HG02642 (cell line): ENCODE measurements around the gene PRDM12.

Source experiments
- ATAC-seq: cut with Tn5 transposase; IDR thresholded peaks from one replicate; pipeline ENCODE4 v1.9.1; 2021; ENCODE audit warnings: mild to moderate bottlenecking; ENCODE audit not compliant: unreplicated experiment, poor library complexity

PRDM12 gene

DNA sequence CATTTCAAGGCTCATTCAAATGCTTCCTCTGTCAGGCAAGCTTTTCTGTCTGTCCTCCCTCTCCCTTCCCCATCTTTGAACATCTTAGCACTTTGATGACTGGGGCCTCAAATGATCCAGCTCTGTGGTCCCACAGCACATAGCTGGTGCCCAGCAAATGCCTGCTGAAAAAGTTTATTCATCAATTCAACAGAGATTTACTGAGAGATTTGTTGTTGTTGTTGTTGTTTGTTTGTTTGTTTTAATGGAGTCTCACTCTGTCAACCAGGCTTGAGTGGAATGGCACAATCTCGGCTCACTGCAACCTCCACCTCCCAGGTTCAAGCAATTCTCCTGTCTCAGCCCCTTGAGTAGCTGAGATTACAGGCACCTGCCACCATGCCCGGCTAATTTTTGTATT, 23.2 kb downstream of the PRDM12 start:
- ATAC-seq, result no peak

DNA sequence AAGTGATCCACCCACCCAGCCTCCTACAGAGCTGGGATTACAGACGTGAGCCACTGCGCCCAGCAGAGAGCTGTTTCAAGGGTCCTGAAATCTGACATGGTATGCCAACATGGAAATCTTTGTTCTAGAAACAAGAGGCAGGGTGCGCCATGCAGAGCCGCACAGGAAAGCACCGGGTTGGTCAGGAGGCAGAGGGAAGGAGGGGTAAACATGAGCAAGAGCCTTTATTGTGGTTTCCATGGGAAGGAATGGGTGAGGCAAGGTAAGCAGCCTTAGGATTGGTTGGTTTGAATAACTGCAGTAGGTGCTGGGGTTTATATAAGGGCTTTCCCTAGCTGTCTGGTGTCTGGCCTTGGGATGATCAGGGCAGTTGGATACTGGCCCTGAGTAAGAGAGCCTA, 23.7 kb downstream of the PRDM12 start:
- no peak for ATAC-seq

DNA sequence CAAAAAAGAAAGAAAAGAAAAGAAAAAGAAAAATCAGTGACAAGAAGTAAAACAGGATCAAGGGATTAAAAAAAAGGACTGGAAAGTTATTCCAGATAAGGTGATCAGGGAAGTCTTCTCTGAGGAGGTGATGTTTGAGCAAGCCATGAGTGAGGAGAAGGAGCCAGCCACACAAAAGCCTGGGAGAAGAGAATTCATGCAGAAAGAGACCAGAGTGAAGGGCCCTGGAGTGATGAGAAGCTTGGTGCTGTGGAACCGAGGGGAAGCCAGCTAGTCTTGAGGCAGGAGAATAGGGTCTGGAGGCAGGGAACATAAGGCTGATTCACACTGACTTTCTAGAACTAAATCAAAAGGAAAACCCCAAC, 25.2 kb downstream of the PRDM12 start:
- ATAC-seq, result no peak

DNA sequence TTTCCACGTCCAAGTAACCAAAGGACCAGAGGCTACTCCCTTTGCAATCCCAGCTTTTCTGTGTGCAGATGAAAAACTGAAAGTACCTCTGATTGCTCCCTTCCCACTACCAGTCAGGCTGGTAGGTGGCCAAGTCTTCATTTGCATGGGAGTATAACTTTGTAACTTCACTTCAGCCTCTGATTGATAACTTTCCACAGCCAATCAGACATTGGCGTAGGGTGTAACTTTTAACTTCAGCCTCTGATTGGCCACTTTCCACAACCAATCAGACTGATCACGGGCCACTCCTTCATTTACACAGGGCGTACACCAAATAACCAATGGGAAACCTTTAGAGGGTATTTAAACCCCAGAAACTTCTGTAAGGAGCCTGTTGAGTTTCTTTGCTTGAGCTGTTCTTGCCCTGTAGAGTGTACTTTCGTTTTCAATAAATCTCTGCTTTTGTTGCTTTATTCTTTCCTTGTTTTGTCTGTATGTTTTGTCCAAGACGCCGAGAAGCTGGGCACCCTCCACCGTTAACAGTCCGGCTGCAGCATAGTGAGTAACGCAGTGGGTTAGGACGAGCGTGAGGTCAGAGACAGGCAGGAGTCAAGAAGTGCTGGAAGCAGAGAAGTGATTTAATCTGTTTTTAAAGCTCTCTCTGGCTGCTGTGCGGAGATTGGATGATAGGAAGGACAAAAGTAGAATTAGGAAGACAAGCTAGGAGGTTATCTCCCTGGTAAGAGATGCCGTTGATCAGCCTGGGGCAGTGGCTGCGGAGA, 25.7 kb downstream of the PRDM12 start:
- no peak for ATAC-seq

DNA sequence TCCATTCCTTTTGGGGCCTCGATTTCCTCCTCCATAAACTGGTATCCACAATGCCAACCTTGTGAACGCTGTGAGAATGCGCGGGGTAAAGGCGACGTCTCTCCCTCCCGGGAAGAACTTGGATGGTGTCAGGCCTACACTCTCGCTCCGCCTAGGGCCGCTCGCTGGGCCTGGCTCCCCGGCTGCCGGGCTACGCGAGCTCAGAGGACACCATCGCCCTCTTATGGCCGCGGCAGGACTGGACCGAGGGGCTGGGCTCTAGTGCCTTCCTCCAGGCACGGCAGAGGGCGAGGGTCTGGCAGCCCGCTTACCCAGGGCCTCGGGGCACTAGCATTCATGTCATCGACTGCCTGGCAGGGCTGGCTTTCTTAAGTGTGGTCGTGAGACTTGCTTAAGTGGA, 27.9 kb downstream of the PRDM12 start:
- no peak for ATAC-seq

DNA sequence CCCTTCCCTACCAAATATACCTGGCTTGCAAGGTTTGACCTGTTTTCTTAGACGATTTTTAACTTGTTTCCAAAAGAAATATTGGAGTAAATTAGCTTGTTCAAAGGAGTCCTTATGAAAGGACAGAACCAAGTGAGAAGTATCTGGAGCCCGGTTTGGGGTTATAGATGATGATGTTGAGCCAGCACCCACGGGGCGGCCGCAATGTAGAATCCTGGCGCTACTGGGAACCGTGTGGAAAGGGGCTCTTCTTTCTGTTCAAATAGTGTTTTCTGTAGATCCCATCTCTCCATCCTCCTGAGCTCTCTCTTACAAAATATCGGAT, 28.7 kb downstream of the PRDM12 start:
- peak; percentile 1 for ATAC-seq

DNA sequence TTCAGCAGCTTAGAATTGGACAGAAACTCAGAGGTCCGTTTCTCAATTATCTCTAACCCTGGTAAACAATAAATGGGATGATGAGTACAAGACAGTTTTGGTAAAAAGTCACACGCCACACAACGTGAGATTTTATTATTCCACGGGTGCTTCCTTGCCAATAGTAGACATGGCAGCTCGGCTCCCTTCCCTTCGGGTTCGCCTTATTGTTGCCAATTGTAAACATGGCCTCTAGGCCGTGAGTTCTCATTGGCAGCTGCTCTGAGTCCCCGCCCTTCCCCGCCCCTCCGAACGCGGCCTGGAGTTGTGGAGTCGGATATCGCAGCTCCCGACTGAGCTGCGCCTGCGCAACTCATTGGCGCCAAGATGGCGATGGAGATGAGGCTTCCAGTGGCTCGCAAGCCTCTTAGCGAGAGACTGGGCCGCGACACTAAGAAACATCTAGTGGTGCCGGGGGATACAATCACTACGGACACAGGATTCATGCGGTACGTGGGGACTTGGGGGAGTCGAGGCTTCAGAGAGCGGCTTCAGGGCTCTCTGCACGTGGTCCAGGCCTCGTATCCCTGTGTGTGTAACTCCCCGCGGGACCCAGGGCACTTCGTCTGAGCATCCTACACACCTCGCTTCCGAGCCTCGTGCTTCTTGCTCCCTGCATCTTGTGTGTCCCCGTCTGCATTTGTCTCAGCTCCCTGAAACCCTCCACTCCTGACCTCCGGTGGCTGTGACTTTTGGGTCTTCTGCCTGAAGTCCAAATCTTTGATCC, 29.2 kb downstream of the PRDM12 start, which contains the start of gene EXOSC2:
Gene EXOSC2, plus strand, starts transcription at position 355 of the 766 bp plus-strand sequence. Its CDS starts 12 bp downstream, at position 367.
- ATAC-seq, result peak; percentile 95

DNA sequence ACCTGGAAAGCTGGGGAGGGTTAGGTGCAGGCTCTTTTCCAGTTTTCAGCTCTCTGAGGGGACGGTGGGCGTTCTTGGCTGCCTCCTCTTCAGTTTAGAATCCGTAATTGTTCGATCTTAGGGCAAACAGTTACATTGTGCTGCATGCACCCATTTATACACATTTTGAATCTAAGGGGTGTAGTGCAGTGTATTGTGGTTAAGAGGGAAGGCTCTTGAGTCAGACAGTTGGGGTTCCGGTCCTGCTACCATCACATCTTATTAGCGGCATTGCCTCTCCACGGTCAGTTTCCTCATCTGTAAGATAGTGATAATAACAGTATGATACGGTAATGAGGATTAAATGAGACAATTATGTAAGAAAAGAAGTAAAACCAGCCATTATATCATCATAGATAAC, 29.8 kb downstream of the PRDM12 start:
- ATAC-seq, result no peak

DNA sequence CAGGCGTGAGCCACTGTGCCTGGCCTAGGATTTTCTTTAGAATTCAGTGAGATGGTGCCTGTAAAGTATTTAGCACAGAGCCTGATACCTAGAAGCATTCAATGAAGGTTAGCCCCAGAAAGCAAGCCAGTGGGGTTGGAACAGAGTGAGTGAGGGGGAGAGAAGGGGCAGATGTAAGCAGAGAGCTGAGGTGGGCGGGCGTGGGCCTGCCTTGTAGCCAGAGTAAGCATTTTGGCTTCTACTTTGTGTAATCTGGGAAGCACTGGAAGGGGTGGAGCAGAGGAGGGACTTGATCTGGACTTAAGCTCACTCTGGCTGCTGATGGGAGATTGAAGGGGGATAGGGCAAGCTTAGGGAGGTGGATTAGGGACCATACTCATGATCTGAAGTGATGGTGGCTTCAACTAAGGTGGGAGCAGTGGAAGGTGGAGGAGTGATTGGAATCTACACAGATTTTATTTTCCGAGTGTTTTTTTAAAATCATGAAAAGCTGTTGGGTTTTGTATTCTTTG, 31.8 kb downstream of the PRDM12 start:
- no peak for ATAC-seq

DNA sequence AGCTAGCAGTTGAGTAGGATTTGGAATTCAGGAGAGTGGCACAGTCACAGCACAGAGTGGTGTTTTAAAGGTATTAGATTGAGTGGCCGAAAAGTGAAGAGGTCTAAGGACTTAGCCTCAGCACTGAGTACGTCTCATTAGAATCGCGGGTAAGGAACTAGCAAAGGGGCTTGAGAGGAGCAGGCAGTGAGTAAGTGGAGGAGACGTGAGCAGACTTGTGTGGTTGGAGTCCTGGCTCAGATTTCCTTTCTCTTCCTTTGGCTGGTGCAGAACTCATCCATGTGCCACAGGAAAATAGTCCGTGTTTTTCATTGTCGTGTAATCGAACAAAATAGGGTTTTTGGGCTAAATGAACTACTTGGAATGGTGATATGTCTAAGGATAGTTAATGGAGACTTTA, 32.6 kb downstream of the PRDM12 start:
- no peak for ATAC-seq

DNA sequence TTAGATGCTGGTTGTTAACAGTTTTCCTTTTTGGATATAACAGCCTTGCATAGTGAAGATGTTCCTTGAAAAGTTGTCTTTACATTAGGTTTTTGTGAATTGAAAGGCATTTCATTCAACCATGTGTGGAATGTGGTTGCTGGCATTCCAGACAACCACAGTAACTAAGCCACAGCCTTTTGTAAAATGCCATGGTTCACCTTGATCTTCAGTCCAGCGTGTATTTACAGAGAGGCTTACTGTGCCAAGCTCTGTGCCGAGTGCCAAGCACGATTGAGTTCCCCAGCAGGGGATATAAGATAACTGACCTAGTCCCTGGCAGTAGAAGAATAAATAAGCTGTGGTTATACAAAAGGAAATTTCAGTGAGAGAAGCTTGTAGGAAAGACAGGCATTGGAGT, 34.1 kb downstream of the PRDM12 start:
- ATAC-seq, result no peak

DNA sequence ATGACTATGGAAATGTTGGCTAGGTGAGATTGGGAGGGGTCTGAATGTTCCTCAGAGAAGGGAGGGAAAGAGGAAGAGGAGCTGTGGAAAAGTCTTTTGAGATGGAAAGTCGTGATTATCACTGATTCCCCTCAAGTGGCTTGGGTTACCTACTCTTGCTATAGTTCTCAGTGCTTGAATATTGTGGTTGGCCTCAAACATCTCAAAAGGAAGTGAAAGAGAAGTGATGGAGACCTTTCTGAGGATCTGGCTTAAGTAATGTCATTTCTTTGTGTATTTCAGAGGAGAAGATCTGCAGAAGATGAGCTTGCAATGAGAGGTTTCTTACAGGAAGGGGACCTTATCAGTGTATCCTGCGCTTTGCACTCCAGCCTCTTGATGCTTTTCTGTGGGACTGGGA, 34.7 kb downstream of the PRDM12 start:
- ATAC-seq, result no peak

DNA sequence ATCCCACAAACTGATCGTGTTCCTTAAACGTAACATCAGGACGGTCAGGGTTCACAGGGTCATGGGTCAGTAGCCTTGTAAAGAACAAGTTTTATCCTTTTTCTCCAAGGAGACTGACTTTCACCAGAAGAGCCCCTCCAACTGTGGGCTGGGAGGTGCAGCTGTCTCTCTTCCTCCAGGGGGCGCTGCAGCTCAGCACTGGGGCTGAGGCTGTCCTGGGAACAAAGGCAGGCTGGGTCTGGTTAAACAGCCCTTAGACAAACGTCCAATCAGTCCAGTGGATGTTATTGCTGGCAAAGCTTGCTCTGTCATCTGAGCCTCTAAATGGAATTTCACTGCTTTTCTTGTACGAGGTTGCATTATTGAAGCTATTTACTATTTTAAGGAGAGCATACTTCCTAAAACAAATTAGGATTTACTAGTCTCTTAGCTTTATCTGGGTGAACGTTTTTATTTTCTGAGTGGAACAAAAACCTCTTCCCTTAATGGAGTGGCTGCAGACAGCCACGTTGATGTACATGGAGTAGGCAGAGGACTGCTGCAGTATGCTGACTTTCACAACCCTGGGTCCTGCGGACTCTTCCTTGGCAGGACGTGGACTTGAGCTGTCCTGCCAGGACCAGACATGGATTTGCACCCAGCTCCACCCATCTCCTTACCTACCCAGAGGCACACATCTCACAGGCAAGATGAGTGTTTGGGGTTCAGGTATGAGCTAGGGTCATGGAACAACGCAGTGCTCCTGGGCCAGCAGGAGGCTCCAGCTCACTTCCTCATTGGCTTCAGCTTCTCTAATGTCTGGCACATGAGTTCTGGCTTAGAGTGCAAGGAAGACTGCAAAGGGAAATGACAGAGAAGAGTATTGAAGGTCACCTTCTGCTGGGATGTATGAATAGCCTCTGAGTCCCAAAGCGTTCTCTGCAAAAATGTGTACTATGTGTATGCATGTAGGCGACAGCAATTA, 36.9 kb downstream of the PRDM12 start:
- no peak for ATAC-seq

DNA sequence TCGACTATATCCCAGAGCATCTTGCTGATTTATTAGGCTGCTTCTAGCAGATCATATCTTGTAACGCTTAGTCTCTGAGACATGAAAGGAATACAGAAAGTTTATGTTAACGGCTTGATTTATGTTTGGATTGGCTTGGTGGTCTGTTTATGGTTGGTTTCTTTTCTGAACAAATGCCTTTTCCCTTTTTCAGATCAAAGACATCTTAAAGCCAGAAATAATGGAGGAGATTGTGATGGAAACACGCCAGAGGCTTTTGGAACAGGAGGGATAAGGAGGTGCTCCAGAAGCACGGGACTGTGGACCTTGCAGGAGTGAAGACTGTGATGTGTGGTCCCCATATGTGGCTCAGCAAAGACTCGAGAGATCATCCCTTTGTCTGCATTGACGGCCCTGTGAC, 39.1 kb downstream of the PRDM12 start:
- ATAC-seq, result no peak

DNA sequence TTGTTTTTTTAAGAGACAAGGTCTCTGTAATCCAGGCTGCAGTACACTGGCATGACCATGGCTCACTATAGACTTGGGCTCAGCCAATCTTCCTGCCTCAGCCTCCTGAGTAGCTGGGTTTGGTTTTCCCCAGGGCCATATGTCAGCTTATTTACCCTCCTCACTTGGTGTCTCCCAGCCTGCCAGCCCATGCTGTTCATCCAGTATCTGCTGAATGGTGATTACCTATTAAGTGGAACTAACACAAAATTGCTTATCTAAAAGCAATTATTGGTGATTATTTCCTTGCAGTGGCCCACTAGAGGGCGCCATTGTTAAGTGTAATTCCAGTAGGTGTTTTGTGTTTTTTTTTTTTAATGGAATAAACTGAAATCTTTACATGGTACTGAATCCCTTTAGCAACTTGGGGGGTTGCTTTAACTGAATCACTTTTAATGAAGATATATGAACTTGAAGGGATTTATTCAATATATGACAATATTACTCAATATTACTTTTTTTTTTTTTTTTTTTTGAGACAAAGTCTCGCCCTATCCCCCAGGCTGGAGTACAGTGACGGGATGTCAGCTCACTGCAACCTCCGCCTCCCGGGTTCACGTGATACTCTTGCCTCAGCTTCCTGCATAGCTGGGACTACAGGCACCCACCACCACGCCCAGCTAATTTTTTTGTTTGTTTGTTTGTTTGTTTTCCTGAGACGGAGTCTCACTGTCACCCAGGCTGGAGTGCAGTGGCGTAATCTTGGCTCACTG, 43.0 kb downstream of the PRDM12 start:
- ATAC-seq, result no peak

DNA sequence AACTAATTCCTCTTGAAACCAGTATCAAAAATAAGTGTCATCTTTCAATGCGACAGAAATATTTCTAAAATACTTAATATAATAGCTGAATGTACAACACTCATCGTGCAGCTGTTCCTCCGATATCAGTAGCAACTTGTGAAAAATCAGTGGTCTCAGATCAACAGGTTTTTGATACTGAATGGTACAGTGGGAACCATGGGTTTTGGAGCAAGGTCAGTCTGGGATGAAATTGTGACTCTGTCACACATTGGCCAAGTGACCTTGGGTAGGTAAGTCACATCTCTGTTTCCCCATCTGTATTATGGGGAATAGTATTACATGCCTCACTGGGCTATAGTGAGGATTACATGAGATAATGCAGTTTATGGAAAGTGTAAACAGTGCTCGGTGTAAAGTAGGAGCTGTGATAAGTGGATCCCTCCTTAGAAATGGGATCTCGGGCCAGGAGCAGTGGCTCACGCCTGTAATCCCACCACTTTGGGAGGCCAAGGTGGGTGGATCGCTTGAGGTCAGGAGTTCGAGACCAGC, 46.5 kb downstream of the PRDM12 start:
- no peak for ATAC-seq

DNA sequence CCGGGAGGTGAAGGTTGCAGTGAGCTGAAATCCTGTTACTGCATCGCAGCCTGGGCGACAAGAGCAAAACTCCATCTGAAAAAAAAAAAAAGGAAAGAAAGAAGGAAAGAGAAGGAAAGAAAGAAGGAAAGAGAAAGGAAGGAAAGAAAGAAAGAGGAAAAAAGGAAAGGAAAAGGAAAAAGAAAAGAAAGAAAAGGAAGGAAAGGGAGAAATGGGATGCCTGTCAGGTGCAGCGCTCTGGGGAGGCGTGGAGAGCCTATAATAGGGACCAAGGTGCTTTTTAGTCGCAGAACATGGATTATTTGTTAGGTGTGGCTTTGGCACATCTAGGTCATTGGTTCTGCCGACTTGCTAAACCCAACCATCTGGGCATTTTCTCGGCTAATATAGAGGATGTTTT, 47.1 kb downstream of the PRDM12 start:
- no peak for ATAC-seq

DNA sequence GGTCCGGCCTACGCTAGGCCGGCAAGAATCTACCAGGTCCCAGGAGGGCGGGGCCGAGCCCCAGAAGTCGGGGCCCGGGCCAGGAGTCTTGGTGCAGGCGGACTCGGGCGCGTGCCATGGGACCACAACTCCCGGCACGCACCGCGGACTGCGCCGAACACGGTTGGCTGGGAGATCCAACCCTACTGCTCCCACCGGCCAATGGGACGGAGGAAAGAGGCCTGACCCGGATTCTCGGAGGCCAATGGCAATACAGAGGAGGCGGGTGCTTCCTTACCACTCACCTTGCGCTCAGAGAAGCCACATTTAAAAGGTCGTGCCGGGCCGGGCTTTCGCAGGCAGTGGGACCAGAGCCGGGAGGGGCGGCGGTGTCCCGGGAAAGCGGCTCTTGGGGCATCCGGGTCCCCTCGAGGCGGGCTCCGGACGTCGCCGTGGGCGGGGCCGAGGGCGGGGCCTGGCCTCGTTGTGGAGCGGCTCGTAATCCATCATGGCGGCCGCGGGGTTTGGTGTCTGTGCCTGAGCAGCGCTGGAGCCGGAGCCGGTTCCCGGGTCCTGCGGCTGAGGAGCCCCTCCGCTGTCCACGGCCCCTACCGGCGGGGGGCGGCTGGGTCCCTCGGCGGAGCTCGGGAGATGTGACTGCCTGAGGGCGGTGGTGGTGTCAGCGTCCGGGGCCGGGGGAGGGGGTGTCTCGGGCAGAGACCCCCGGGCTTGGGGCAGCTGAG, 48.3 kb downstream of the PRDM12 start:
- ATAC-seq, result peak; percentile 97
